ENCODE data around the gene ZDHHC18.

Gene ZDHHC18

GRCh38 chr1:26788515-26788785 is 38.0 kb upstream of the ZDHHC18 start:
- no peak for TF ChIP-seq CTCF (IDR thresholded peaks at IDR 0.05)

- peak; percentile 90 for TF ChIP-seq CTCF (IDR thresholded peaks at IDR 0.05)
Observed at GRCh38 chr1:26788836-26789611, 37.5 kb upstream of the ZDHHC18 start.

- TF ChIP-seq CTCF (IDR thresholded peaks at IDR 0.05): no peak
Observed at GRCh38 chr1:26789612-26789865, 36.9 kb upstream of the ZDHHC18 start.

GRCh38 chr1:26789931-26790330 is 36.6 kb upstream of the ZDHHC18 start:
- TF ChIP-seq CTCF (IDR thresholded peaks at IDR 0.05): no peak

- no peak for TF ChIP-seq CTCF (IDR thresholded peaks at IDR 0.05)
Observed at GRCh38 chr1:26790551-26790953, 35.9 kb upstream of the ZDHHC18 start.

GRCh38 chr1:26791148-26791547 is 35.3 kb upstream of the ZDHHC18 start:
- no peak for TF ChIP-seq CTCF (IDR thresholded peaks at IDR 0.05)

- no peak for TF ChIP-seq CTCF (IDR thresholded peaks at IDR 0.05)
Observed at GRCh38 chr1:26791626-26792025, 34.9 kb upstream of the ZDHHC18 start.

- no peak for TF ChIP-seq CTCF (IDR thresholded peaks at IDR 0.05)
Observed at GRCh38 chr1:26792924-26793323, 33.6 kb upstream of the ZDHHC18 start.
